GM23338 (cell line): ENCODE data around the gene RALGPS1. TPM values are rescaled to one million over a fixed set of nuclear protein-coding genes. Genes with fewer than 3 reads are reported as not detected.
A peak's percentile ranks its signal among the peaks of the same experiment; 100 is the strongest.

Experiments
- ATAC-seq: fragments of 200-7000 bp; cut with Tn5 transposase; 3 replicates; pipeline ENCODE4 v1.9.1; 2020
- DNase-seq: peaks from one replicate; pipeline ENCODE4 v3.0.0-alpha.2; 2015; ENCODE audit warnings: low spot score
- H2AFZ ChIP-seq: fragments of 200-600 bp; sonication (generic); 2 replicates; pipeline ENCODE4 v1.8.0; 2016; ENCODE audit warnings: antibody characterized with exemption, mild to moderate bottlenecking, moderate library complexity
- H3F3A ChIP-seq: fragments of 200-600 bp; sonication (generic); replicated peaks from 2 replicates; pipeline ENCODE4 v1.8.0; 2017; ENCODE audit warnings: antibody characterized with exemption, mixed run types, low read depth
- H3K27ac ChIP-seq: fragments of 200-600 bp; sonication (generic); 2 replicates; pipeline ENCODE4 v1.6.1; 2016; ENCODE audit warnings: low read depth
- H3K27me3 ChIP-seq: fragments of 200-600 bp; sonication (generic); 2 replicates; pipeline ENCODE4 v1.8.0; 2016; ENCODE audit warnings: mild to moderate bottlenecking, mixed run types, moderate library complexity; ENCODE audit not compliant: insufficient read depth
- H3K36me3 ChIP-seq: fragments of 200-600 bp; sonication (generic); 2 replicates; pipeline ENCODE4 v1.8.0; 2016; ENCODE audit warnings: mild to moderate bottlenecking; ENCODE audit not compliant: insufficient read depth
- H3K4me1 ChIP-seq: fragments of 200-600 bp; sonication (generic); 2 replicates; pipeline ENCODE4 v1.8.0; 2016; ENCODE audit warnings: mild to moderate bottlenecking, moderate library complexity; ENCODE audit not compliant: insufficient read depth
- H3K4me2 ChIP-seq: fragments of 200-600 bp; sonication (generic); 2 replicates; pipeline ENCODE4 v1.7.1; 2017; ENCODE audit warnings: mixed run types
- H3K4me3 ChIP-seq: fragments of 200-600 bp; sonication (generic); 2 replicates; pipeline ENCODE4 v1.6.1; 2016; ENCODE audit warnings: mixed run types
- H3K79me2 ChIP-seq: fragments of 200-600 bp; sonication (generic); replicated peaks from 2 replicates; pipeline ENCODE4 v1.8.0; 2017; ENCODE audit warnings: mild to moderate bottlenecking; ENCODE audit not compliant: insufficient read depth
- H3K9me2 ChIP-seq: fragments of 200-600 bp; sonication (generic); 2 replicates; pipeline ENCODE4 v1.8.0; 2017; ENCODE audit not compliant: insufficient read depth
- H4K20me1 ChIP-seq: fragments of 200-600 bp; sonication (generic); replicated peaks from 2 replicates; pipeline ENCODE4 v1.8.0; 2017; ENCODE audit warnings: mild to moderate bottlenecking; ENCODE audit not compliant: insufficient read depth
- H3K27ac Mint-ChIP-seq: 2 replicates; pipeline ENCODE4 v1.8.0; 2020; ENCODE audit warnings: inconsistent platforms, mild to moderate bottlenecking, moderate library complexity, mixed read lengths
- H3K27me3 Mint-ChIP-seq: 3 replicates; pipeline ENCODE4 v1.8.0; 2022; ENCODE audit warnings: low read depth, mild to moderate bottlenecking, moderate library complexity, mixed read lengths, inconsistent platforms; ENCODE audit not compliant: insufficient read depth, poor library complexity
- H3K36me3 Mint-ChIP-seq: 3 replicates; pipeline ENCODE4 v1.8.0; 2021; ENCODE audit warnings: low read depth, mild to moderate bottlenecking, inconsistent platforms, moderate library complexity, mixed read lengths
- H3K4me1 Mint-ChIP-seq: 3 replicates; pipeline ENCODE4 v1.8.0; 2020; ENCODE audit warnings: mild to moderate bottlenecking, inconsistent platforms, mixed read lengths
- H3K4me3 Mint-ChIP-seq: 3 replicates; pipeline ENCODE4 v1.8.0; 2021; ENCODE audit warnings: moderate library complexity, mild to moderate bottlenecking, inconsistent platforms, mixed read lengths
- H3K9me3 Mint-ChIP-seq: 3 replicates; pipeline ENCODE4 v1.8.0; 2020; ENCODE audit warnings: moderate library complexity, mild to moderate bottlenecking, inconsistent platforms, mixed read lengths
- CREB1 ChIP-seq: fragments of 250-450 bp; sonication (Bioruptor Pico); IDR thresholded peaks from 2 replicates; pipeline ENCODE4 v1.5.0; 2020; ENCODE audit warnings: low read depth, mild to moderate bottlenecking, moderate library complexity
- CTCF ChIP-seq, 2 experiments: fragments of 200-600 bp in 1 of 2; sonication (generic) in 1 of 2; conservative IDR thresholded peaks; 2 replicates each; pipeline versions ENCODE4 v1.5.1 to v1.6.1; 2016 to 2017; ENCODE audit warnings: antibody characterized with exemption in 2 of 2, low read depth in 2 of 2, mild to moderate bottlenecking in 2 of 2, moderate library complexity in 1 of 2
- ETS1 ChIP-seq: IDR thresholded peaks from 2 replicates; pipeline ENCODE4 v1.6.1; 2016; ENCODE audit warnings: antibody characterized with exemption
- EZH2 ChIP-seq: fragments of 200-600 bp; sonication (generic); IDR thresholded peaks from one replicate; pipeline ENCODE4 v1.8.0; 2017; ENCODE audit warnings: antibody characterized with exemption, mild to moderate bottlenecking, low read depth; ENCODE audit not compliant: unreplicated experiment
- EZH2phosphoT487 ChIP-seq: fragments of 200-600 bp; sonication (generic); IDR thresholded peaks from one replicate; pipeline ENCODE4 v1.8.1; 2018; ENCODE audit warnings: antibody characterized with exemption; ENCODE audit not compliant: unreplicated experiment
- JUNB ChIP-seq: IDR thresholded peaks from one replicate; pipeline ENCODE4 v1.6.1; 2016; ENCODE audit warnings: antibody characterized with exemption; ENCODE audit not compliant: unreplicated experiment
- NANOG ChIP-seq: IDR thresholded peaks from 2 replicates; pipeline ENCODE4 v1.6.1; 2016; ENCODE audit warnings: antibody characterized with exemption, borderline replicate concordance
- POLR2AphosphoS5 ChIP-seq: IDR thresholded peaks from 2 replicates; pipeline ENCODE4 v1.6.1; 2016; ENCODE audit warnings: antibody characterized with exemption, low read depth
- STAT1 ChIP-seq: IDR thresholded peaks from one replicate; pipeline ENCODE4 v1.6.1; 2016; ENCODE audit warnings: antibody characterized with exemption; ENCODE audit not compliant: unreplicated experiment
- ZNF114 ChIP-seq: fragments of 250-450 bp; sonication (Bioruptor Pico); IDR thresholded peaks from 2 replicates; pipeline ENCODE4 v1.5.0; 2020; ENCODE audit warnings: mild to moderate bottlenecking, moderate library complexity
- ZNF331 ChIP-seq: fragments of 250-450 bp; sonication (Bioruptor Pico); IDR thresholded peaks from 2 replicates; pipeline ENCODE4 v1.5.0; 2020; ENCODE audit warnings: low read depth, mild to moderate bottlenecking, moderate library complexity
- polyA plus RNA-seq: library from polyadenylated mRNA; unstranded; fragments of >200 nt; fragmentation: Nextera tagmentation; extraction: Ambion mirVana; gene quantifications from 2 replicates; pipeline ENCODE4 v1.2.1, GENCODE V29; 2016
- total RNA-seq: library from RNA; depleted of rRNA; stranded (reverse); fragments of >200 nt; shearing (Covaris generic); gene quantifications from 2 replicates; pipeline ENCODE4 v1.2.3, GENCODE V29; 2014
- TF ChIP-seq, protein P1 (sequence below): fragments of 250-450 bp; sonication (Bioruptor Pico); IDR thresholded peaks from 2 replicates; pipeline ENCODE4 v1.5.0; 2020; ENCODE audit warnings: mild to moderate bottlenecking, moderate library complexity
- TF ChIP-seq, protein P2 (sequence below): IDR thresholded peaks from one replicate; pipeline ENCODE4 v1.6.1; 2018; ENCODE audit warnings: antibody characterized with exemption; ENCODE audit not compliant: unreplicated experiment

RALGPS1 gene
- total and polyA plus RNA-seq, 2 experiments from 2014 or later: 18.2 to 57.1 TPM

GRCh38 chr9:127112735-127113161 lies 198.2 kb downstream of the RALGPS1 start:
- Histone ChIP-seq H3F3A (no peaks in the 10 kb centered on the region), H3K4me3 (no peak overlapping the region), H3K27ac (peak overlapping the region; percentile 61; the same call in 1 of the 2 replicates), H3K79me2 (no peaks in the 10 kb centered on the region), H3K4me1 (peaks cover 13% of the 10 kb centered on the region; the same call in 1 of the 2 replicates), H3K4me2 (peak overlapping the region; percentile 35; the same call in 1 of the 2 replicates), H4K20me1 (no peaks in the 10 kb centered on the region), H3K9me2 (0 out of 2 replicates have a peak, but pooled peaks cover 4% of the 10 kb centered on the region), H3K36me3 (no peaks in the 10 kb centered on the region), H2AFZ (no peak overlapping the region), H3K27me3 (no peaks in the 10 kb centered on the region)
- Mint-ChIP-seq H3K27ac (peak overlapping the region; percentile 81), H3K27me3 (peaks cover 9% of the 10 kb centered on the region), H3K36me3 (peaks cover 7% of the 10 kb centered on the region; the same call in 2 of the 3 replicates), H3K4me1 (peaks cover 34% of the 10 kb centered on the region), H3K4me3 (no peak overlapping the region), H3K9me3 (no peaks in the 10 kb centered on the region)
- no peak for TF ChIP-seq STAT1
- TF ChIP-seq, protein P1, sequence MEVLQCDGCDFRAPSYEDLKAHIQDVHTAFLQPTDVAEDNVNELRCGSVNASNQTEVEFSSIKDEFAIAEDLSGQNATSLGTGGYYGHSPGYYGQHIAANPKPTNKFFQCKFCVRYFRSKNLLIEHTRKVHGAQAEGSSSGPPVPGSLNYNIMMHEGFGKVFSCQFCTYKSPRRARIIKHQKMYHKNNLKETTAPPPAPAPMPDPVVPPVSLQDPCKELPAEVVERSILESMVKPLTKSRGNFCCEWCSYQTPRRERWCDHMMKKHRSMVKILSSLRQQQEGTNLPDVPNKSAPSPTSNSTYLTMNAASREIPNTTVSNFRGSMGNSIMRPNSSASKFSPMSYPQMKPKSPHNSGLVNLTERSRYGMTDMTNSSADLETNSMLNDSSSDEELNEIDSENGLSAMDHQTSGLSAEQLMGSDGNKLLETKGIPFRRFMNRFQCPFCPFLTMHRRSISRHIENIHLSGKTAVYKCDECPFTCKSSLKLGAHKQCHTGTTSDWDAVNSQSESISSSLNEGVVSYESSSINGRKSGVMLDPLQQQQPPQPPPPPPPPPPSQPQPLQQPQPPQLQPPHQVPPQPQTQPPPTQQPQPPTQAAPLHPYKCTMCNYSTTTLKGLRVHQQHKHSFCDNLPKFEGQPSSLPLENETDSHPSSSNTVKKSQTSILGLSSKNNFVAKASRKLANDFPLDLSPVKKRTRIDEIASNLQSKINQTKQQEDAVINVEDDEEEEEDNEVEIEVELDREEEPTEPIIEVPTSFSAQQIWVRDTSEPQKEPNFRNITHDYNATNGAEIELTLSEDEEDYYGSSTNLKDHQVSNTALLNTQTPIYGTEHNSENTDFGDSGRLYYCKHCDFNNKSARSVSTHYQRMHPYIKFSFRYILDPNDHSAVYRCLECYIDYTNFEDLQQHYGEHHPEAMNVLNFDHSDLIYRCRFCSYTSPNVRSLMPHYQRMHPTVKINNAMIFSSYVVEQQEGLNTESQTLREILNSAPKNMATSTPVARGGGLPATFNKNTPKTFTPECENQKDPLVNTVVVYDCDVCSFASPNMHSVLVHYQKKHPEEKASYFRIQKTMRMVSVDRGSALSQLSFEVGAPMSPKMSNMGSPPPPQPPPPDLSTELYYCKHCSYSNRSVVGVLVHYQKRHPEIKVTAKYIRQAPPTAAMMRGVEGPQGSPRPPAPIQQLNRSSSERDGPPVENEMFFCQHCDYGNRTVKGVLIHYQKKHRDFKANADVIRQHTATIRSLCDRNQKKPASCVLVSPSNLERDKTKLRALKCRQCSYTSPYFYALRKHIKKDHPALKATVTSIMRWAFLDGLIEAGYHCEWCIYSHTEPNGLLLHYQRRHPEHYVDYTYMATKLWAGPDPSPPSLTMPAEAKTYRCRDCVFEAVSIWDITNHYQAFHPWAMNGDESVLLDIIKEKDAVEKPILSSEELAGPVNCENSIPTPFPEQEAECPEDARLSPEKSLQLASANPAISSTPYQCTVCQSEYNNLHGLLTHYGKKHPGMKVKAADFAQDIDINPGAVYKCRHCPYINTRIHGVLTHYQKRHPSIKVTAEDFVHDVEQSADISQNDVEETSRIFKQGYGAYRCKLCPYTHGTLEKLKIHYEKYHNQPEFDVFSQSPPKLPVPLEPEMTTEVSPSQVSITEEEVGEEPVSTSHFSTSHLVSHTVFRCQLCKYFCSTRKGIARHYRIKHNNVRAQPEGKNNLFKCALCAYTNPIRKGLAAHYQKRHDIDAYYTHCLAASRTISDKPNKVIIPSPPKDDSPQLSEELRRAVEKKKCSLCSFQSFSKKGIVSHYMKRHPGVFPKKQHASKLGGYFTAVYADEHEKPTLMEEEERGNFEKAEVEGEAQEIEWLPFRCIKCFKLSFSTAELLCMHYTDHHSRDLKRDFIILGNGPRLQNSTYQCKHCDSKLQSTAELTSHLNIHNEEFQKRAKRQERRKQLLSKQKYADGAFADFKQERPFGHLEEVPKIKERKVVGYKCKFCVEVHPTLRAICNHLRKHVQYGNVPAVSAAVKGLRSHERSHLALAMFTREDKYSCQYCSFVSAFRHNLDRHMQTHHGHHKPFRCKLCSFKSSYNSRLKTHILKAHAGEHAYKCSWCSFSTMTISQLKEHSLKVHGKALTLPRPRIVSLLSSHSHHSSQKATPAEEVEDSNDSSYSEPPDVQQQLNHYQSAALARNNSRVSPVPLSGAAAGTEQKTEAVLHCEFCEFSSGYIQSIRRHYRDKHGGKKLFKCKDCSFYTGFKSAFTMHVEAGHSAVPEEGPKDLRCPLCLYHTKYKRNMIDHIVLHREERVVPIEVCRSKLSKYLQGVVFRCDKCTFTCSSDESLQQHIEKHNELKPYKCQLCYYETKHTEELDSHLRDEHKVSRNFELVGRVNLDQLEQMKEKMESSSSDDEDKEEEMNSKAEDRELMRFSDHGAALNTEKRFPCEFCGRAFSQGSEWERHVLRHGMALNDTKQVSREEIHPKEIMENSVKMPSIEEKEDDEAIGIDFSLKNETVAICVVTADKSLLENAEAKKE (CRISPR knock-in tag): no peak
- no peak for TF ChIP-seq EZH2phosphoT487
- TF ChIP-seq ZNF331 (CRISPR knock-in tag): no peak
- TF ChIP-seq ZNF114 (CRISPR knock-in tag): no peak
- TF ChIP-seq NANOG: no peak
- no peak for TF ChIP-seq CTCF (conservative IDR thresholded peaks at IDR 0.05; ENCODE audit: low read depth in 2 of 2)
- TF ChIP-seq, protein P2, sequence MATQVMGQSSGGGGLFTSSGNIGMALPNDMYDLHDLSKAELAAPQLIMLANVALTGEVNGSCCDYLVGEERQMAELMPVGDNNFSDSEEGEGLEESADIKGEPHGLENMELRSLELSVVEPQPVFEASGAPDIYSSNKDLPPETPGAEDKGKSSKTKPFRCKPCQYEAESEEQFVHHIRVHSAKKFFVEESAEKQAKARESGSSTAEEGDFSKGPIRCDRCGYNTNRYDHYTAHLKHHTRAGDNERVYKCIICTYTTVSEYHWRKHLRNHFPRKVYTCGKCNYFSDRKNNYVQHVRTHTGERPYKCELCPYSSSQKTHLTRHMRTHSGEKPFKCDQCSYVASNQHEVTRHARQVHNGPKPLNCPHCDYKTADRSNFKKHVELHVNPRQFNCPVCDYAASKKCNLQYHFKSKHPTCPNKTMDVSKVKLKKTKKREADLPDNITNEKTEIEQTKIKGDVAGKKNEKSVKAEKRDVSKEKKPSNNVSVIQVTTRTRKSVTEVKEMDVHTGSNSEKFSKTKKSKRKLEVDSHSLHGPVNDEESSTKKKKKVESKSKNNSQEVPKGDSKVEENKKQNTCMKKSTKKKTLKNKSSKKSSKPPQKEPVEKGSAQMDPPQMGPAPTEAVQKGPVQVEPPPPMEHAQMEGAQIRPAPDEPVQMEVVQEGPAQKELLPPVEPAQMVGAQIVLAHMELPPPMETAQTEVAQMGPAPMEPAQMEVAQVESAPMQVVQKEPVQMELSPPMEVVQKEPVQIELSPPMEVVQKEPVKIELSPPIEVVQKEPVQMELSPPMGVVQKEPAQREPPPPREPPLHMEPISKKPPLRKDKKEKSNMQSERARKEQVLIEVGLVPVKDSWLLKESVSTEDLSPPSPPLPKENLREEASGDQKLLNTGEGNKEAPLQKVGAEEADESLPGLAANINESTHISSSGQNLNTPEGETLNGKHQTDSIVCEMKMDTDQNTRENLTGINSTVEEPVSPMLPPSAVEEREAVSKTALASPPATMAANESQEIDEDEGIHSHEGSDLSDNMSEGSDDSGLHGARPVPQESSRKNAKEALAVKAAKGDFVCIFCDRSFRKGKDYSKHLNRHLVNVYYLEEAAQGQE: no peak
- TF ChIP-seq CREB1: no peak
- TF ChIP-seq ETS1: no peak
- no peak for TF ChIP-seq EZH2
- no peak for TF ChIP-seq POLR2AphosphoS5
- no peak for TF ChIP-seq JUNB
- ATAC-seq: no peak
- DNase-seq: no peak
